Thymus (tissue), 11 donors: ENCODE data around the gene NLRX1. TPM values are rescaled to one million over a fixed set of nuclear protein-coding genes. Genes with fewer than 3 reads are reported as not detected.
"Not testable (repeated sequence)": the region's sequence is repeated elsewhere in the genome, so short reads cannot be mapped to it uniquely, and the experiment has no call there.

Experiments used
- DNase-seq, 9 donors: peaks; one replicate each; pipeline ENCODE4 v3.0.0-alpha.2; 2013; ENCODE audit warnings: low spot score in 9 of 9, low read depth in 6 of 9, missing footprints in 1 of 9
- H3K27ac ChIP-seq, 2 donors: one replicate each; pipeline ENCODE4 v1.5.1; 2013; ENCODE audit warnings: control low read depth in 1 of 2, low read depth in 1 of 2, low read length in 1 of 2, mild to moderate bottlenecking in 1 of 2, moderate library complexity in 1 of 2
- H3K27me3 ChIP-seq, 2 donors: one replicate each; pipeline ENCODE4 v1.5.1; 2013; ENCODE audit warnings: low read length in 1 of 2; ENCODE audit not compliant: control insufficient read depth in 2 of 2, insufficient read depth in 1 of 2
- H3K36me3 ChIP-seq, 2 donors: one replicate each; pipeline ENCODE4 v1.5.1; 2013; ENCODE audit warnings: low read length in 1 of 2, mild to moderate bottlenecking in 1 of 2, moderate library complexity in 1 of 2; ENCODE audit not compliant: control insufficient read depth in 2 of 2, insufficient read depth in 2 of 2
- H3K4me1 ChIP-seq, 2 donors: one replicate each; pipeline ENCODE4 v1.5.1; 2013; ENCODE audit warnings: low read length in 2 of 2; ENCODE audit not compliant: control insufficient read depth in 2 of 2, insufficient read depth in 2 of 2
- H3K4me3 ChIP-seq, 2 donors: one replicate each; pipeline ENCODE4 v1.5.1; 2013; ENCODE audit warnings: low read length in 2 of 2, control low read depth in 1 of 2, mild to moderate bottlenecking in 1 of 2
- H3K9me3 ChIP-seq, 2 donors: one replicate each; pipeline ENCODE4 v1.5.1; 2013; ENCODE audit warnings: low read length in 1 of 2, mild to moderate bottlenecking in 1 of 2; ENCODE audit not compliant: control insufficient read depth in 2 of 2, insufficient read depth in 1 of 2
- WGBS: extraction: QIAGEN DNeasy Blood & Tissue Kit; methylation state at CpG from one replicate; pipeline ENCODE4 v1.1.7; 2013; 5-methylcytosine and 5-hydroxymethylcytosine counted together
- polyA plus RNA-seq: library from polyadenylated mRNA; stranded (reverse); fragments of 200-250 nt; gene quantifications from one replicate; pipeline ENCODE4 v1.2.3, GENCODE V29; 2013
- total RNA-seq: library from RNA; stranded (reverse); fragments of 120-200 nt; gene quantifications from one replicate; pipeline ENCODE4 v1.2.4, GENCODE V29; 2013
- donor health status: healthy.

Gene NLRX1
- total and polyA plus RNA-seq, 2 donors: 5.1 to 6.5 TPM

- H3K9me3 ChIP-seq: no peaks in the 10 kb centered on the region
- peaks cover 0 to 11% of the 10 kb centered on the region in 2 donors for H3K27me3 ChIP-seq
- H3K36me3 ChIP-seq: peaks cover 0 to under 1% of the 10 kb centered on the region in 2 donors
- 89% methylated on average over 8 of the region's 8 CpGs for WGBS
- no peak overlapping the region for H3K4me3 ChIP-seq
- no peak overlapping the region for H3K27ac ChIP-seq
- DNase-seq: no peak
- H3K4me1 ChIP-seq: no peaks in the 10 kb centered on the region
Measured at GRCh38 chr11:119188887-119189286, 20.4 kb downstream of the NLRX1 start.

GRCh38 chr11:119189393-119189792 is 20.9 kb downstream of the NLRX1 start:
- Histone ChIP-seq H3K27me3 (peaks cover 0 to 11% of the 10 kb centered on the region in 2 donors), H3K4me1 (no peaks in the 10 kb centered on the region), H3K36me3 (no peaks in the 10 kb centered on the region), H3K4me3 (no peak overlapping the region), H3K9me3 (no peaks in the 10 kb centered on the region), H3K27ac (no peak overlapping the region)
- DNase-seq: no peak
- WGBS: 89% methylated on average over 4 of the region's 4 CpGs

- H3K36me3 ChIP-seq: no peaks in the 10 kb centered on the region
- no peaks in the 10 kb centered on the region for H3K4me1 ChIP-seq
- WGBS: 97% methylated on average over 9 of the region's 9 CpGs
- H3K9me3 ChIP-seq: no peaks in the 10 kb centered on the region
- no peak overlapping the region for H3K27ac ChIP-seq
- DNase-seq: no peak
- no peak overlapping the region for H3K4me3 ChIP-seq
- peaks cover 0 to 11% of the 10 kb centered on the region in 2 donors for H3K27me3 ChIP-seq
Measured at GRCh38 chr11:119190531-119190930, 22.0 kb downstream of the NLRX1 start.

- H3K4me1 ChIP-seq, H3K9me3 ChIP-seq, H3K4me3 ChIP-seq, H3K27me3 ChIP-seq, H3K36me3 ChIP-seq, H3K27ac ChIP-seq, DNase-seq: not testable (repeated sequence)
- 95% methylated on average over 14 of the region's 14 CpGs for WGBS
Measured at GRCh38 chr11:119191265-119191664, 22.7 kb downstream of the NLRX1 start.

- Histone ChIP-seq H3K4me1 (peaks cover 0 to 3% of the 10 kb centered on the region in 2 donors), H3K27me3 (peaks cover 0 to 4% of the 10 kb centered on the region in 2 donors), H3K9me3 (no peaks in the 10 kb centered on the region), H3K27ac (no peak overlapping the region), H3K4me3 (no peak overlapping the region), H3K36me3 (no peaks in the 10 kb centered on the region)
- no peak for DNase-seq
- 98% methylated on average over 3 of the region's 3 CpGs for WGBS
Measured at GRCh38 chr11:119192111-119192510, 23.6 kb downstream of the NLRX1 start.

GRCh38 chr11:119193001-119193400 is 24.5 kb downstream of the NLRX1 start:
- Histone ChIP-seq H3K9me3 (no peaks in the 10 kb centered on the region), H3K27me3 (no peaks in the 10 kb centered on the region), H3K4me1 (peaks cover 0 to 3% of the 10 kb centered on the region in 2 donors), H3K36me3 (no peaks in the 10 kb centered on the region), H3K4me3 (no peak overlapping the region), H3K27ac (no peak overlapping the region)
- no peak for DNase-seq
- WGBS: 94% methylated on average over 5 of the region's 5 CpGs

GRCh38 chr11:119193626-119194025 is 25.1 kb downstream of the NLRX1 start:
- Histone ChIP-seq H3K9me3 (no peaks in the 10 kb centered on the region), H3K27me3 (no peaks in the 10 kb centered on the region), H3K4me3 (no peak overlapping the region), H3K36me3 (no peaks in the 10 kb centered on the region), H3K27ac (no peak overlapping the region), H3K4me1 (peaks cover 0 to 3% of the 10 kb centered on the region in 2 donors)
- 97% methylated on average over 10 of the region's 10 CpGs for WGBS
- DNase-seq: no peak

- Histone ChIP-seq H3K9me3 (no peaks in the 10 kb centered on the region), H3K4me3 (no peak overlapping the region), H3K27me3 (no peaks in the 10 kb centered on the region), H3K4me1 (peaks cover 0 to 3% of the 10 kb centered on the region in 2 donors), H3K36me3 (no peaks in the 10 kb centered on the region), H3K27ac (no peak overlapping the region)
- no peak for DNase-seq
- WGBS: 81% methylated on average over 7 of the region's 7 CpGs
Measured at GRCh38 chr11:119194811-119195440, 26.4 kb downstream of the NLRX1 start.

- Histone ChIP-seq H3K36me3 (no peaks in the 10 kb centered on the region), H3K27ac (no peak overlapping the region), H3K4me1 (peaks cover 0 to 3% of the 10 kb centered on the region in 2 donors), H3K4me3 (no peak overlapping the region), H3K27me3 (no peaks in the 10 kb centered on the region), H3K9me3 (no peaks in the 10 kb centered on the region)
- no peak for DNase-seq
- 75% methylated on average over 6 of the region's 6 CpGs for WGBS
Measured at GRCh38 chr11:119195680-119196079, 27.2 kb downstream of the NLRX1 start.
